SW 1271 (cell line): ENCODE data around the gene NAT9.

Source experiments
- DNase-seq, 2 experiments: peaks; one replicate each; lab custom pipeline; 2025; lab: John Stamatoyannopoulos, UW

The NAT9 gene, protein sequence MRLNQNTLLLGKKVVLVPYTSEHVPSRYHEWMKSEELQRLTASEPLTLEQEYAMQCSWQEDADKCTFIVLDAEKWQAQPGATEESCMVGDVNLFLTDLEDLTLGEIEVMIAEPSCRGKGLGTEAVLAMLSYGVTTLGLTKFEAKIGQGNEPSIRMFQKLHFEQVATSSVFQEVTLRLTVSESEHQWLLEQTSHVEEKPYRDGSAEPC

DNA sequence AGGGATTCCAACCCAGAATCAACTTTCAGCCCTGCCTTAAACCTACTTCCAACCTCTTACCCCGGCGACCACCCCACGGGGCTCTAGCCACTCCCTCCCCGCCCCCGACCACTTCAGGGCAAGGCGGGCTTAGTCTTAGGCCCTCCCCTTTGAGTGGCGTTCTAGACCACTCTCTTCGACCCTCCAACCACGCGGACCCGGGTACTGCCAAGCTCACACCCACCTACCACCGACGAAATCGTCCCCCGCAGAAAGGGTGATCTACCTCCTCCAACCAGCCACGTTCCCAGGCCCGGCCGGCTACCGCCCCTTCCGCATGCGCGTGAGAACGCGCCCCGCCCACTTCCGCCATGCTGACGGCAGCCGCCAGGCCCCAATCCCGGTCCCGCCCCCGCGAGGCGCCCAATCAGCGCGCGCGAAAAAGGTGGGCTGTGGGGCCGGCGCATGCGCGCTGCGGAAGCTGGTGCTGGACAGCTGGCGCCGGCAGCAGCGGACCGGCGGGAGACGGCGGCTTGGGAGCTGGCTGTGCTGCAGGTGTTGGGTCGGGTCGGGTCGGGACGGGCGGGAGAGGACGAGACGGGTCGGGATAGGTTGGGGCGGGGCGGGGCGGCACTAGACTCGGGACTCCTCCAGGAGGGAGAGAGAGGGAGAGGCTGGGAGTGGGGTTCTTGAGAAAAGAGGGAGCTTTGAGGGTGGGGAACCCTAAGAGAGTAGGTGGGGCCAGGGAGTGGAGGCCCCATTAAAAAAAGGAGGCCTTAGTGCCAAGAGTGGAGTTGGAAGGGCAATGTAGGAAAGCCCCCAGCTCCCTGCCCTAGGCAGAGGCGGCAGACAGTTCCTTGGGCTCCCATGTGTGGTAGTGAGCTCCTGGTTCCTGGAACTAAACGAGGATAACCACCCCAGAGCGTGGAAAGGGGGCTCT lies at the start of gene NAT9:
Gene NAT9, minus strand, starts transcription at position 302 of the 919 bp plus-strand sequence. CDS start 647 bp downstream, outside the sequence.
- DNase-seq = peak; percentile 74 to 91

DNA sequence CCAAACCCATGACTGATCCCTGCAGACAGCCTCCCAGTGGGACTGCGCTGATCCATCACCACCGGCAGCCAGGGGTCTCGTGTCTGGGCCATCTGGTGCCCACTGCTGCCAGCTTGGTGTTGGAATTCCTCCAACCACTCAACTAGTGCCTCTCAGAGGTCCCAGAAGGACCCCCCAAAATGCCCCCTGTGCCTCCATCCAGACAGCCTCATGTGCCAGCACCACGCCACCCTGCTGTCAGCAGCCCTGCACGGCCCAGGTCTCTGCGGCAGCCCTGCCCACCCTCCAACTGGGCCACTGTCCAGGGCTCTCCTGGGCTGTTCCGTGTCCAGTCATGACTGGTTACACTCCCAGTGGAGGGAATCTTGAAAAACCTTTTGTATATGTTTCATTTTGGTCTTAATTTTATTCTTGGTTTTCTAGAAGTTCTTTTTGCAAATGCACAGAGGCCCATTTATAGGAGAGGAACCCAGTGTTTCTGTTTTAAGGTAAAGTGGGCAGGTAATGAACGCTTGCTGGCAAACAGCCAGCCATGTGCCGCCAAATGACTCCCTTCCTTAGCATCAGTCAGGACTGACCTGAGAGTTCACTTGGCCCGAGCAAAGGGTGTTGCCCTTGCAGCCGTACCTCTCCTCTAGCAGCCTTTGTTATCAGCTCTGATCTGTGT lies 48.9 kb upstream of the NAT9 start:
- no peak for DNase-seq

DNA sequence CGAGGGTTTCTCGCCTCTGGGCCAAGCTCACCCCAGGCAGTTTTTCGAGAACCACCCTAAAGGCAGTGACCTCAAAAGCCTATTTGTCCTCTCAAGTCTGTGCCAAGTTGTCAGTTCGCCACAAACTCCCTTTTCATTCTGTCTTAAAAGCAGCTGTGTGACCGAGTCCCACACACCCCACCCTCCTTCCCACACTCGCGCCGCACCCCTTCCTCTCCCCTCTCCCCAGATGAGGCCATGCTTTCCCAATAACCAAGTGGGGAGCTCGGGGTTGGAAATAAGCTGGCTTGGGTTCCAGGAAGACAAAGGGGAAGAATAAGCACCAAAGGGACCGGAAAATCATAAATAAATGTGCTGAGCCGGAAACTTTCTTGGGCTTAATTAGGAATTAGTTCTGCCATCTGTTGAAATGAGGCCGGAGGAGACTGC lies 46.8 kb upstream of the NAT9 start:
- DNase-seq = no peak

DNA sequence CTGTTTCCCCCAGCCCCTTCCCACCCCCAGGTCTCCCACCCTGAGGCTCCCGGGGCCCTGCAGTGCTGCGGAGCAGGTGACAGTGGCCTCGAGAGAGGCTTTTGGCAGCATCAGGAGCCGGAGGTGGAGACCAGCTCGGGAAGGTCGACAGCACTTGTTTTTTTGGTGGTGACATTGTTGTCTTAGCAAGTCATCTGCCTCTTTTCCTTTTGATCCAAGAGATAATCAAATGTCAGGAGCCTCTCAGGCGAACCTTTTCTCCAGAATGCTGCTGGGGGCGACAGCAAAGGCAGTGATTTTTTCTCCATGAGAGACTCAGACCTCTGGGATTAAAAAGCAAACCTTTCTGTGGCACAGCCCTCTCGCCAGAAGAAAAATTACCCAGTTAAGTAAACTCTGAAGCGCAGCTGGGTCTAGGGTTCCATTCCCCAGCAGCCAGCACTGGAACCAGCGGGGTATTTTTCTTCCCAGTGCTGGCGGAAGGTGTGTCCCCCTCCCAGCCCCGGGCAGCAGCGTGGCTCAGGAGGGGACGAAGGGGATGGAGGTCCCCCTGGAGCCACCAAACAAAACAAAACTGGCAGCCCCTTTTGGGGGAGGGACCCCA lies 46.3 kb upstream of the NAT9 start:
- no peak for DNase-seq

DNA sequence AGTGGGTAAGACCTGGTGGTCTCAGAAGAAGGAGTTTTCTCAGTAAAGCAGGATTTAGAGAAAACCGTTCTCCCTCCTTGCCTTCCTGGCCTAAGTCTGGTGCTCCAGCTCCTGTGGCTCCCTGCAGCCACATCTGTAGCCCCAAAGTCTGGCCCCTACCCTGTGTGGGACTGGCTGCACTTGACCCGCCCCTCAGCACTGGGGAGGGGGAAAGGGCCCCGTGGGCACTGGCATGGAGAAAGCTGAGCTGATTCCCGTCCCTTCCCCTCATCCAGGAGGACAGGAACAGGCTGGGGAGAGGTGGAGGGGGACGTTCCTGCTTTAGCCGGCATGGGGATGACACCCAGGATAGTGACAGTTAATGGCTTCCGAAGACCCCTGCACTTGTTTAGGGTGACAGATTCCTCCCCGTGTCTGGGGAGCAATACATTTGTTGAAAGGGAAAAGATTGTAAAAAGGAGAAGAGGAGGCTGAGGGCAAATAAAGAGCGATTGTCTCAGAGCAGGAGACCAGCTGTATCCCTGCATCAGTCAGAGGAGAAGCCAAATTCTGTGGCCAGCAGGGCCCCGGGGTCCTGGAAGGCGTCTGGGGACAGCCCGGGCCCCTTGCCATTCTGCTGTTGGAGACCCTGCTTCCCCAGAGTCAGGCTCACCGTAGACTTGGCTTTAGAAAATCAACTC lies 45.6 kb upstream of the NAT9 start:
- no peak for DNase-seq

DNA sequence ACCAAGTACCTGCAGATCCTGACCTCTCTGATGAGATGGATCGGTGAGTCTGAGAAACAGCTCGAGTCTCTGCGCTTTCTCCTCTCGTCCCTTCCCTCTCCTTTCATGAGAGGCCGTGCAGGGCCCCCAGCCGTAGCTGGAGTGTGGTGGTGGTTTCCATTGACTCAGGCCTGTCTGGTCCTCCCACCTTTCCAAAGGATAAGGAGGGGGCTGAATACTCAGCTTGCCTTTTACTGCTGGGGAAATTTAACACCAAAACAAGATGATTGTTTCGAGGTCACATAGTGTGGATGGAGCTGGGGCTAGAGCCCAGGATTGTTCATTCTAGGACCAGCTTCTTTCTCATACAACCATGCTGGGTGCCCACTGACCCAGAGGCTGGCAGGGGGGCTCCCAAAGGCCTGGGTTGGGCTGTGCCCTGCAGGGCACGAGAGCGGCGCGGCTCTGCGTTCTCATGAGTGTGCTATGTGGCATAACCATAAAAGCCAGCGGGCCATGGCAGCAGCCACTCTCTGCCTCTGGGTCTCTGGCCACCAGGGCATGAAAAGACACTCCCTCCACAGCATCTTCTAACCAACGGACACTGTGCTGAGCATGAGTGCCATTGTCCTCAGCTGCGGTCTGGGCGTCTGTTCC lies 43.8 kb upstream of the NAT9 start:
- DNase-seq = no peak

DNA sequence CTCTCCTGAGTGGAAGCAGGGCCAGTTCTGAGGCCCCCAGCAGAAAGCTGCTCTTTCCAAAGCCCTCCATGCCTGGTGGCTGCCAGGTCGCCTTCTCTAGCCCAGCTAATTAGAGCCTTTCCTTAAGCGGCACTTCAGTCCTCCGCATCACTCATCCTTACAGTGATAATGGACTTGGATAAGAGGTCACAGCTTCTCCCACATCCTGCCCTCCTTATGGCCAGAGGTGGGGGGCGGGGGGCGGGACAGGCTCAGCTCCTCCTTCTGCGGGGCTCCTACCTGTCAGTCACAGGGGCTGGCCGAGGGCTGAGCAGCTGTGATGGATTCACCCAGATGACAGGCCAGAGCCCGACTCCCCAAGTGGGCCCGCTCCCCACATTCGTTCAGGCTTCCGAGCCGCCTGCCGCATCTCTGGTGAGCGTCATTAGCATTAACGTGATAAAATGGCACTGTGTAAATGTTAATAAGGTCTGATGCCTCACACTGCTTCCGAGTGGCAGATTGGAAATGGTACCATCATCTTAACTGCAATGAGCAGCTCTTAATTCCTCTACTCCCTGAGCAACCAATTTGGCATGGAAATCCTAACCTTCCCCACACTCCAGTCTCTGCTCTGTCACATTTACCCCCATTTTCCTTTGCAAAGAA lies 42.3 kb upstream of the NAT9 start:
- no peak for DNase-seq

DNA sequence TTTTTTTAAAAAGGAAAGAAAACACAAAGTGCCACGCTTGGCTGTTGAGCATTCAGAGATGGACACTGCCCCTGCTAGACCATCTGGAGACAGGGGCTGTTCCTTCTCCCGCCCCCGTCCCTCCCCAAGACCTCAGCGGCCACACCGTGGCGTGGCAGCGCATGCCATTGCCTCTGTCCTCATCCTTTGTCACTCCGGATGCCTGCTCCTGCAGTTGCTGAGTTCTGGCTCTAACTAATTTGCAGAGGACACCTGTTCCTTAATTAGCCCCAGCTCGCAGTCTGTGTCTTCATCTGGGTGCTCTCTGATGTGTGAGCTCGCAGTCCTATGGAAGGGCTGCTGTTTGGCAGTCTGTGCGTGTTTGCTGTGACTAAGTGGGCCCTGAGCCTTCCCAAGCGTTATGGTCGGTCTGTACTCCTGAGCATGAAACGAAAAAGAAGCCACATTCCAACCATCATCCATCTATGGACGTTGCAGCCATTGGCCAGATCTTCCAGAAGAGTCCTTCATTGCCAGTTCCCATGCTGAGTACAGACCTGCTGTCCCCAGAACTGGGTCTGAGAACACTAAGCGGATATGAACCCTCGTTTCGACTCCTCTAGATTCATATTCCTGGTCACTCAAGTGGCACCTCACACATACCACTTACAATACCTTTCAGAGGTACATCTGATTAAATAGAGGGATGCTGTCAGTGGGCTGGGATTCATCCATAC lies 40.9 kb upstream of the NAT9 start:
- no peak for DNase-seq

DNA sequence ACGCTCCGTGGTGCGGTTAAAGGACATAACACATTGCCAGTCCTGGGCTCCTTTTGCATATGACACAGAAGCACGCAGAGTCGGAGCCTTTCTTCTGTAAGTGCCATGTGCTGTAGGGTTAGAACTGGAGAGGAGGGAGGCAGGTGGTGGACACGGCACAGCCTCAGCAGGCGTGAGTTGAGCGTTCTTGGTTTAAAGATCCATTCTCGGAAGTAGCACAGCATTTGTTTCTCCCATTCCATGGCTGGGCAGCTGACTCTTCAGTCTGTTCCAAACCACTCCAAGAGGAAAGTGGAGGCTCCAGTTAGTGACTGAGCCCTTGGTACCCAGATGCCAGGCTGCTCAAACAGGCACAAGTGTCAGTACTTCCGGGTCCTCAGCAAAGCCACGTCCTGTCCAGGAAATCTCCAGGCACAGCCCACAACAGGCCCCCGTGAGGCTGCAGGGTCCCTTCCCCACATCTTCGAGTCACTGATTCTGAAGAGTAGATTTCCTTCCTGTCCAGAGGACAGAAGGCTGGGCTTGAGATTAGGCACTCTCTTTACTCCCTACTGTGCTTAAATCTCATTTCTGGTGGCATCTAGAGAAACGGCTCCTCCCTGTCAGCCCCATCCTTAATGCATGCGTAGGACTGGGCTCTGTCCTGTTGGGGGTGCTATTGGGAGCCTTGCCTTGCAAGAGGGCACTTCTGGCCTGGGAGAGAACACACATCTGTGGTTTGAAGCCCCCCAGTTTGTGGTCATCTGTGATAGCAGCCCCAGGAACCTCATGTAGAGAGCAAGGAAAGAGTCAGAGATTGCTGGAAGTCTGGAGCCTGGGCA lies 39.6 kb upstream of the NAT9 start:
- DNase-seq = no peak

DNA sequence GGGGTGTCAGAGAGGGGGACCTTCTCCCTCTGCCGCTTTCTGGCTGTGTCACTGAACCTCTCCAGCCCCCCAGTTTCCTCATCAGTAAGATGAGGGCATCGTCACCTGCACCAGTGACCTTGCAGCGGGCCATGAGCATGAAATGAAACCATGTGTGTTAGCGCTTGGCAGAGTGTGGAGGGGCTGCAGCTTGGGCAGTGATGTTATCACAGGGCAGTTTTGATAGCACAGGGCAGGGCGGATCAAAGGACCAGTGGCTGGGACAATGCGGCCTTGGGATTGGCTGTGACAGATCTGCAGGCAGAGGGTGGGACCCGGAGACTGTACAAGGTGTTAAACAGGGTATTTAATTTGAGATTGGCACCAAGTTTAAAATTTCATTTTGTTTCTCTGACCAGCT lies 38.9 kb upstream of the NAT9 start:
- no peak for DNase-seq

DNA sequence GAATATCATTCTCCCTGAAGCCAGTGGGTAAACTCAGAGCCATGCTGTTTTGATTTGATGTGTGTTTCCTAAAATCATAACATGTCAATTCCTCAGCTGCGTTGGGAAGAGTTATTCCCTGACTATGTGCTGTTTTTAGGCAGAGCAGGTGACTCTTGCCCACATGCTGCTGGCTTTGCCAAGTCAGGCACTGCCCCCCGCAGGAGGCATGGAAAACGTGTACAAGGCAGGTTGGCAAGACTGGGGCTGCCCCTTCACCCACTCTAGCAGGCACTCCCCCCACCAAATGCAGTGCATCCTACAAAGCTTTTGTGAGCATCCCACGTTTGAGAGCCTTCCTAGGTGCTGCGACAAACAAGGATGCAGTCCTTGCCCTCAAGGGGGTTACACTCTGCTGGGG lies 38.3 kb upstream of the NAT9 start:
- DNase-seq = no peak

DNA sequence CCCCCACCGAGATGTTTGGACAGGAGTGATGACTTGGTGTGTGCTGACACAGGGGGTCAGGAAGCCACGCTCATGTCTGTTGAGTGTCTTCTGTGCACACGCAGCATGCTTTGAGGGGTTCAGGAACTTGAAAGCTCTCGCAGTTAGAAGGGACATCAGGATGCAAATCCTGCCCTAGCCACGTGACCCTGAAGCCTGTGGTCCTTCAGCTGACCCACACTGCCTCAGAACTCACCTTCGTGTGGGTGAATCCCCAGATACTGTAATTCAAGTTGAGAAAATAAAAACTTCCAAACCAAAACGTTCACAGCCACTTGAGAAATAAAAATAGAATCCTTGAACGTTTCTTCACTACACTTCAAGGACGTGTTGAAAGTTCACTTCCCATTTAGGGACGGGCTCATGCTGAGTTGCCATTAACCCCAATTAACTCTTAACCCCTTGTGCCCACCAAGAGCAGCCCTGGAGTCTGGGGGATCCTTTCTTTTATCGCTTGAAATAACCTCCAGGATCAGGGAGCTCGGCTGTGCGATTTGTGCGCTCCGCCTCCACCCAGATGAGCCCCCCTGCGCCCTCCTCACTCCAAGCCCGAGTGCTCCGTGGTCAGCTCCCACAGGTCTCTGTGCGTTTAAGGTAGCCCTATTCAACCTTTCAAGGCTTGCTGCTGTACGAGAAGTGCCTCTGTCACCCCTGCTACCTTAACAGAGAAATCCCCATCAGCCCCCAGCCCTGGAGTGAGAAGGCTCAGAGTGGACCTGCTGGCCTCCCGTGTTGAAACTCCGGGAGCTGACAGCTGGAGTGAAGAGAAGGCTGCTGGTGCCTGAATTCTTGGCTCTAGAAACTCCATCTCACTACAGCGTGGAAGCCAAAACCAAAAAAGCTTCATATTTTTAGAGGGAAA lies 36.2 kb upstream of the NAT9 start:
- no peak for DNase-seq

DNA sequence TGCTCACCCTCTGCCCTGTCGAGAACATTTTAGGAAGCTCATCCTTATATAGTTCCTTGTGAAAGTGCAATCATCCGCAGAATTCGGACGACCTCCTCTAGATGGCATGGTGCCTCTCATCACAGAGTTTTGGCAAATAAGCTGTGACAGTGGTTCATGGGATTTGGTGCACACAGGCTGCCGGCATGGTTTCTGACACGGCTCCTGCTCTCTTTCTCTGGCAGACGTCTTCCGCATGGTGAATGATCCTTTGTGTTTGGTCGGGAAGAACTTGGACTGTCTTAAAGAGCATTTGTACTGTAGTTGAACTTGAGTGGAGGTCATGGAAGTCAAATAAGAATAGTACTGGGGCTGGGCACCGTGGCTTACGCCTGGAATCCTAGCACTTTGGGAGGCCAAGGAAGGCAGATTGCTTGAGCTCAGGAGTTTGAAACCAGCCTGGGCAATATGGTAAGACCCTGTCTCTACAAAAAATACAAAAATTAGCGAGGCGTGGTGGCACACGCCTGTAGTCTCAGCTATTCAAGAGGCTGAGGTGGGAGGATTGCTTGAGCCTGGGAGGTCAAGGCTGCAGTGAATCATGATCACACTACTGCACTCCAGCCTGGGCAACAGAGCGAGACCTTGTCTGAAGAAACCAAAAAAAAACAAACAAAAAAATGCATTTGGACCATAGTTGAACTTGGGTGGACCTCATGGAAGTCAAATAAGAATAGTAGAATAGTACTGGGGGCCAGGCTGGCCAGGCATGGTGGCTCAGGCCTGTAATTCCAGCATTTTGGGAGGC lies 34.7 kb upstream of the NAT9 start:
- DNase-seq = no peak

DNA sequence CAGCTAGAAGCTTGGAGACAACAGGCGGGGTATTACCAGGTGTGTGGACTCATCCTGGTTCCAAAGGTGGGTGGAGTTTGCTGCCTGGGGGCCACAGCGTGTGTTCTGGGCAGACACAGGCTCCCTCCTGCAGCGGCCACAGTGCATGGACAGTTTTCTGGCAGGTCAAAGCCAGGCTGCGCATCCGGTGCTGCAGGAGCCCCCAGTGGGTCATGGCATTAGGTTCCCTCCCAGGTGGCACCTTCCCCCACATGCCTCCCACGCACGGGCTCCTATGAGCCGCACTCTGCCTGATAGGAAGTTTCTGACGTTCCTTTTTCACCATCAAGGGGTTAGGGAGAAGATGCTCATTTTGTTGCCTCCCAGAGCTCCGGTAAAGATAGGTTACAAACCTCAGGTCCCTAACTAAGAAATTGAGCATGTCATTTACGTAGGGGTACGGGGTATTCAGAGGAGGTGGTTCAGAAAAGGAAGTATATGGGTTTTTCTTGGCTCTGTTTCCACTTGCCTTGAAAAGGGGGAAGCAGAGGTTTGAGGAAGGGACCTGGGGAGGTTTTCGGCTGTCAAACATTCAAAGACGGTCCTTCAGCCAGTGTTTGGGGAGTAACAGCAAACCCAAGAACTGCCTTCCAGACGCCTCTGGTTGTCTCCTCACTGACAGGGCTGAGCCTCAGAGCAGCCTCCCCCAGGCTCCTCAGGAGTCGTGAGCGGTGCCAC lies 32.7 kb upstream of the NAT9 start:
- DNase-seq = no peak

DNA sequence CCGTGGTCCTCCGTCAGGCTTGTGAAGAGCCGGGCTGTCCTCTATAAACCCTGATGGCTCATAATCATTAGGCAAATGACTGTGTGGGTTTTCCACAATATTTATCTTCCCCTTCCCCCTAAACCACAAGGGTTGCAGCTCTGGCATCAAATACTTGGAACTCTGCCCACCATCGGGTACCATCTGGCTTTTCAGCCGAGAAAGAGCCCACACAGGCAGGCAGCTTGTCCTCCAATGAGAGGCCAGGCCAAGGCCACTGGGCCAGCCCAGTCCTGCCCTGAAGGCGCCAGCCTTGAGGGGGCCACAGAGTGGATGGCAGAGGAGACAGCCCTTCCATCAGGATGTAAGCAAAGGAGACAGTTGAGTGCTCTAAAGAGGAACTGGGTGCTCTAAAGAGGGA lies 31.8 kb upstream of the NAT9 start:
- no peak for DNase-seq

DNA sequence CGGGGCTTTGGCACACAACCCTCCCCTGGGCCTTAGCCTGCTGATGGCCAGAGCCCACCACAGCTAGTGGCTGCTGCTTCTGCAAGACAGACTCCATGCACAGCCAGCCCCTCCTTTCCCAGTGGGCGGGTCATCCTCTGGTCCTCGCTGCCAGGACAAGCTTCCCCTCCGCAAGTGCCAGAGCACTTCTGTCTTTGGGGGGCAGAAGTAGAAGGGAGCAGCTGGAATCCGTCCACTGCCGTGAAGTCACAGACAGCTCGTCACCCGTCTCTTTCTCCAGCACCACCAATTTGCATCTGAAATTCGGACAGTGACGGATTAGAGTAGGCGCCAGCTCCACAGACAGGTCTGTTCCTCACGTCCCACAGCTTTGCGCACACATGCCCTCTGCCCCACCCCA lies 31.3 kb upstream of the NAT9 start:
- DNase-seq = no peak

DNA sequence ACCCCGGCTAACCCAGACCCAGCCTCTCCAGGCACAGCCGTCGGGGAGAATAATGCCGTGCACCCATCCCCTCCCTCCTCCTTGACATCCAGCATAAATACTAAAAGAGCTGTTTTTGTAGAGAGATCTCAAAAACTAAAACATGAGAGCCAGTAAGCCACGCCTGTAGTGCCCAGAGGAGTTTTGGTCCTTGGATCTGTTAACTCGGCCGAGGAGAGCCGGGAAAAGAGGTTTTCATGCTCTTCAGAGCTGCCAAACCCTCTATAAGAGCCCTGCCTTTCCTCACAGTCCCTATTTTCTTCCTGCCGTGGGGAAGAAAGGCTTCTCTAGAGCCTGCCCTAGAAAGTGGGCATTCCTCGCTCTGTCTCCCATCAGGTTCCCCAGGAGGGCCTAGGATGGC lies 30.2 kb upstream of the NAT9 start:
- DNase-seq = no peak
